Tibial nerve (tissue), 4 donors: ENCODE data around the gene EGFR. TPM values are rescaled to one million over a fixed set of nuclear protein-coding genes. Genes with fewer than 3 reads are reported as not detected.

Source experiments
- DNase-seq, 2 donors: peaks; one replicate each; pipeline ENCODE4 v3.0.0-alpha.2; 2019; ENCODE audit warnings: low spot score in 2 of 2
- H3K27ac ChIP-seq, 4 donors: fragments of 200-600 bp; sonication (generic) in 3 of 4; one replicate each; pipeline ENCODE4 v1.5.1; 2017 to 2019; ENCODE audit warnings: mild to moderate bottlenecking in 1 of 4
- H3K27me3 ChIP-seq, 2 donors: fragments of 200-600 bp; sonication (generic) in 1 of 2; one replicate each; pipeline versions ENCODE4 v1.5.1 to v1.6.0; 2017 to 2019
- H3K36me3 ChIP-seq, 3 donors: fragments of 200-600 bp; sonication (generic); one replicate each; pipeline ENCODE4 v1.5.1; 2018 to 2019
- H3K4me1 ChIP-seq, 4 donors: fragments of 200-600 bp; sonication (generic) in 3 of 4; one replicate each; pipeline ENCODE4 v1.5.1; 2017 to 2019
- H3K4me3 ChIP-seq, 4 donors: fragments of 200-600 bp; sonication (generic) in 3 of 4; one replicate each; pipeline ENCODE4 v1.5.1; 2017 to 2019; ENCODE audit warnings: mild to moderate bottlenecking in 1 of 4, moderate library complexity in 1 of 4
- H3K9me3 ChIP-seq, 4 donors: fragments of 200-600 bp; sonication (generic) in 3 of 4; one replicate each; pipeline ENCODE4 v1.5.1; 2017 to 2019
- EP300 ChIP-seq, 2 donors: sonication (generic); formaldehyde crosslinking; IDR thresholded peaks; one replicate each; pipeline ENCODE4 v1.6.1; 2017; ENCODE audit warnings: antibody characterized with exemption in 2 of 2, mild to moderate bottlenecking in 1 of 2
- POLR2A ChIP-seq, 2 donors: fragments of 450-650 bp; IDR thresholded peaks; one replicate each; pipeline ENCODE4 v1.6.1; 2017; ENCODE audit warnings: antibody characterized with exemption in 2 of 2, mild to moderate bottlenecking in 2 of 2, moderate library complexity in 2 of 2
- whole genome bisulfite sequencing, 2 donors: methylation state at CpG; one replicate each; pipeline ENCODE4 v1.1.5; 2018; 5-methylcytosine and 5-hydroxymethylcytosine counted together
- total RNA-seq, 4 donors: library from RNA; depleted of rRNA; stranded (reverse); fragments of >200 nt; gene quantifications; one replicate each; pipeline ENCODE4 v1.1.0, GENCODE V29; 2016
- TF ChIP-seq, protein P1 (sequence below), 5 experiments: fragments of 200-600 bp in 3 of 5; fragments of 450-650 bp in 2 of 5; sonication (generic) in 3 of 5; IDR thresholded peaks; one replicate each; pipeline ENCODE4 v1.5.1; 2016 to 2019; ENCODE audit warnings: antibody characterized with exemption in 5 of 5, mild to moderate bottlenecking in 3 of 5, moderate library complexity in 2 of 5

Gene EGFR
- total RNA-seq, 4 donors from 2014 or later, result 72.3 to 136 (median 127) TPM

GRCh38 chr7:55207436-55208125 is 188.8 kb downstream of the EGFR start:
- WGBS, 2 donors, result 82 to 85% methylated on average over 4 of the region's 4 CpGs
- DNase-seq, result no peak
- TF ChIP-seq POLR2A (IDR thresholded peaks at IDR 0.05) (no peak), EP300 (IDR thresholded peaks at IDR 0.05) (no peak)
- TF ChIP-seq, protein P1, sequence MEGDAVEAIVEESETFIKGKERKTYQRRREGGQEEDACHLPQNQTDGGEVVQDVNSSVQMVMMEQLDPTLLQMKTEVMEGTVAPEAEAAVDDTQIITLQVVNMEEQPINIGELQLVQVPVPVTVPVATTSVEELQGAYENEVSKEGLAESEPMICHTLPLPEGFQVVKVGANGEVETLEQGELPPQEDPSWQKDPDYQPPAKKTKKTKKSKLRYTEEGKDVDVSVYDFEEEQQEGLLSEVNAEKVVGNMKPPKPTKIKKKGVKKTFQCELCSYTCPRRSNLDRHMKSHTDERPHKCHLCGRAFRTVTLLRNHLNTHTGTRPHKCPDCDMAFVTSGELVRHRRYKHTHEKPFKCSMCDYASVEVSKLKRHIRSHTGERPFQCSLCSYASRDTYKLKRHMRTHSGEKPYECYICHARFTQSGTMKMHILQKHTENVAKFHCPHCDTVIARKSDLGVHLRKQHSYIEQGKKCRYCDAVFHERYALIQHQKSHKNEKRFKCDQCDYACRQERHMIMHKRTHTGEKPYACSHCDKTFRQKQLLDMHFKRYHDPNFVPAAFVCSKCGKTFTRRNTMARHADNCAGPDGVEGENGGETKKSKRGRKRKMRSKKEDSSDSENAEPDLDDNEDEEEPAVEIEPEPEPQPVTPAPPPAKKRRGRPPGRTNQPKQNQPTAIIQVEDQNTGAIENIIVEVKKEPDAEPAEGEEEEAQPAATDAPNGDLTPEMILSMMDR (IDR thresholded peaks at IDR 0.05), result no peak
- no peak overlapping the region for H3K27ac ChIP-seq
- no peaks in the 10 kb centered on the region for H3K9me3 ChIP-seq
- H3K4me3 ChIP-seq, result no peak overlapping the region
- peaks cover 0 to 41% (median 0%) of the 10 kb centered on the region in 3 donors for H3K36me3 ChIP-seq
- no peaks in the 10 kb centered on the region for H3K27me3 ChIP-seq
- peaks cover 0 to 3% (median under 1%) of the 10 kb centered on the region in 4 donors for H3K4me1 ChIP-seq

DNA sequence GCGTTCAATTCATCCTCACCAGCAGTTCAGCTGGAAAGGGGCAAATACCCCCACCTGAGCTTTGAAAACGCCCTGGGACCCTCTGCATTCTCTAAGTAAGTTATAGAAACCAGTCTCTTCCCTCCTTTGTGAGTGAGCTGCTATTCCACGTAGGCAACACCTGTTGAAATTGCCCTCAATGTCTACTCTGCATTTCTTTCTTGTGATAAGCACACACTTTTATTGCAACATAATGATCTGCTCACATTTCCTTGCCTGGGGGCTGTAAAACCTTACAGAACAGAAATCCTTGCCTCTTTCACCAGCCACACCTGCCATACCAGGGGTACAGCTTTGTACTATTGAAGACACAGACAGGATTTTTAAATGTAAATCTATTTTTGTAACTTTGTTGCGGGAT is 190.5 kb downstream of the EGFR start:
- Histone ChIP-seq H3K9me3 (no peaks in the 10 kb centered on the region), H3K4me1 (peaks cover 0 to 6% (median 2%) of the 10 kb centered on the region in 4 donors), H3K4me3 (no peak overlapping the region), H3K27ac (no peak overlapping the region), H3K27me3 (no peaks in the 10 kb centered on the region), H3K36me3 (peaks cover 0 to 33% (median 0%) of the 10 kb centered on the region in 3 donors)
- no peak for DNase-seq
- TF ChIP-seq POLR2A (IDR thresholded peaks at IDR 0.05), result no peak
- no peak for TF ChIP-seq EP300 (IDR thresholded peaks at IDR 0.05)
- TF ChIP-seq, protein P1 (IDR thresholded peaks at IDR 0.05), result no peak
- WGBS, 2 donors, result 77 to 85% methylated on average over 4 of the region's 4 CpGs

DNA sequence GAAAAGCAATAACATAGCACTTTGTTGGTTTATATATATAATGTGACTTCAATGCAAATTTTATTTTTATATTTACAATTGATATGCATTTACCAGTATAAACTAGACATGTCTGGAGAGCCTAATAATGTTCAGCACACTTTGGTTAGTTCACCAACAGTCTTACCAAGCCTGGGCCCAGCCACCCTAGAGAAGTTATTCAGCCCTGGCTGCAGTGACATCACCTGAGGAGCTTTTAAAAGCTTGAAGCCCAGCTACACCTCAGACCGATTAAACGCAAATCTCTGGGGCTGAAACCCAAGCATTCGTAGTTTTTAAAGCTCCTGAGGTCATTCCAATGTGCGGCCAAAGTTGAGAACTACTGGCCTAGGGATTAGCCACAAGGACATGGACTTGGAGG is 191.4 kb downstream of the EGFR start:
- Histone ChIP-seq H3K9me3 (no peaks in the 10 kb centered on the region), H3K36me3 (peaks cover 0 to 28% (median 0%) of the 10 kb centered on the region in 3 donors), H3K4me3 (no peak overlapping the region), H3K27me3 (no peaks in the 10 kb centered on the region), H3K4me1 (peaks cover 0 to 6% (median 2%) of the 10 kb centered on the region in 4 donors), H3K27ac (no peak overlapping the region)
- WGBS, 2 donors, result 77 to 96% methylated on average over 4 of the region's 4 CpGs
- TF ChIP-seq EP300 (IDR thresholded peaks at IDR 0.05) (no peak), POLR2A (IDR thresholded peaks at IDR 0.05) (no peak)
- TF ChIP-seq, protein P1 (IDR thresholded peaks at IDR 0.05), result no peak
- DNase-seq, result no peak

DNA sequence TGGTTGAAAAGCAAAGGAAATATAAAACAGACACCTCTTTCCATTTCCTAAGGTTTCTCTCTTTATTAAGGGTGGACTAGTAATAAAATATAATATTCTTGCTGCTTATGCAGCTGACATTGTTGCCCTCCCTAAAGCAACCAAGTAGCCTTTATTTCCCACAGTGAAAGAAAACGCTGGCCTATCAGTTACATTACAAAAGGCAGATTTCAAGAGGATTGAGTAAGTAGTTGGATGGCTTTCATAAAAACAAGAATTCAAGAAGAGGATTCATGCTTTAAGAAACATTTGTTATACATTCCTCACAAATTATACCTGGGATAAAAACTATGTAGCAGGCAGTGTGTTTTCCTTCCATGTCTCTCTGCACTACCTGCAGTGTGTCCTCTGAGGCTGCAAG is 191.9 kb downstream of the EGFR start:
- no peak overlapping the region for H3K27ac ChIP-seq
- no peak for DNase-seq
- TF ChIP-seq, protein P1 (IDR thresholded peaks at IDR 0.05), result no peak
- TF ChIP-seq EP300 (IDR thresholded peaks at IDR 0.05) (no peak), POLR2A (IDR thresholded peaks at IDR 0.05) (no peak)
- no peaks in the 10 kb centered on the region for H3K9me3 ChIP-seq
- H3K27me3 ChIP-seq, result no peaks in the 10 kb centered on the region
- peaks cover 0 to 6% (median 2%) of the 10 kb centered on the region in 4 donors for H3K4me1 ChIP-seq
- peaks cover 0 to 23% (median 0%) of the 10 kb centered on the region in 3 donors for H3K36me3 ChIP-seq
- H3K4me3 ChIP-seq, result no peak overlapping the region
- 33 to 55% methylated on average over 1 of the region's 1 CpG for WGBS, 2 donors

GRCh38 chr7:55211726-55212125 is 192.9 kb downstream of the EGFR start:
- 23 to 28% methylated on average over 4 of the region's 4 CpGs for WGBS, 2 donors
- Histone ChIP-seq H3K4me1 (peaks cover 0 to 6% (median 2%) of the 10 kb centered on the region in 4 donors), H3K27ac (no peak overlapping the region), H3K36me3 (peaks cover 0 to 15% (median 0%) of the 10 kb centered on the region in 3 donors), H3K27me3 (no peaks in the 10 kb centered on the region), H3K9me3 (no peaks in the 10 kb centered on the region), H3K4me3 (no peak overlapping the region)
- DNase-seq, result no peak
- no peak for TF ChIP-seq EP300 (IDR thresholded peaks at IDR 0.05)
- TF ChIP-seq, protein P1 (IDR thresholded peaks at IDR 0.05), result no peak
- TF ChIP-seq POLR2A (IDR thresholded peaks at IDR 0.05), result no peak
